NCI-H510A treated with DMSO at 0.1 percent for 48 hours (cell line): ENCODE results near the gene POLR1A.

Experiments
- DNase-seq: peaks from one replicate; lab custom pipeline; 2025; lab: John Stamatoyannopoulos, UW

POLR1A gene

GRCh38 chr2:85978883-85979780 lies 126.6 kb downstream of the POLR1A start:
- DNase-seq, result no peak

- no peak for DNase-seq
Measured at GRCh38 chr2:85976106-85976920, 129.4 kb downstream of the POLR1A start.

- no peak for DNase-seq
Measured at GRCh38 chr2:85975581-85975980, 130.1 kb downstream of the POLR1A start.

- no peak for DNase-seq
Measured at GRCh38 chr2:85974390-85974789, 131.3 kb downstream of the POLR1A start.

- no peak for DNase-seq
Measured at GRCh38 chr2:85972355-85972754, 133.3 kb downstream of the POLR1A start.

GRCh38 chr2:85971366-85971765 lies 134.3 kb downstream of the POLR1A start:
- no peak for DNase-seq
